ENCODE measurements around the gene OR5F1. TPM values are rescaled to one million over a fixed set of nuclear protein-coding genes. Genes with fewer than 3 reads are reported as not detected.
A peak's percentile ranks its signal among the peaks of the same experiment; 100 is the strongest.

The OR5F1 gene
- not detected for total RNA-seq

DNA sequence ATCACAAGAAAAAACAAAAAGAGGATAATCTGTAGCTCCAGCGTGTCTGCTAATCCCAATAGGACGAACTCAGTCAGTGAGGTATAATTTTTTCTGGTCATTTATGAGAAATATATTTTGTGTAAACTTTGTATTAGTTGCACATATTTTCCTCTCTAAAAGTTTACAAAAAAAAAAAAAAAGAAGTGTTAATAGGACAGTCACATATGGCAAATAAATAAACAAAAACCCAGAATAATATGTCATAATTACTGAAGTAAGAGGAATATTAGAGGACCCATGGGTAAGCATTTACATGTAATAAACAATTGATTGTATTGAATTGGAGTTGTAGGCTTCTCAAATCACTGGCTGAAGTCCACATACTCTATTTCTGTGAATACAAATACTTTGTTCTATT lies at the start of gene OR5F1:
Gene OR5F1, minus strand, starts transcription at position 101 of the 400 bp plus-strand sequence. Its CDS starts 0 bp downstream, at position 101.
- DNase-seq (ENCODE audit: low spot score) = no peak

- no peak for DNase-seq (ENCODE audit: low spot score)
Observed at GRCh38 chr11:56027354-56027753, 32.9 kb upstream of the OR5F1 start, which contains the start of gene OR5AS1. Gene OR5AS1 (plus strand): TSS chr11:56027654. CDS start chr11:56030419, 2,765 bp downstream.

DNA sequence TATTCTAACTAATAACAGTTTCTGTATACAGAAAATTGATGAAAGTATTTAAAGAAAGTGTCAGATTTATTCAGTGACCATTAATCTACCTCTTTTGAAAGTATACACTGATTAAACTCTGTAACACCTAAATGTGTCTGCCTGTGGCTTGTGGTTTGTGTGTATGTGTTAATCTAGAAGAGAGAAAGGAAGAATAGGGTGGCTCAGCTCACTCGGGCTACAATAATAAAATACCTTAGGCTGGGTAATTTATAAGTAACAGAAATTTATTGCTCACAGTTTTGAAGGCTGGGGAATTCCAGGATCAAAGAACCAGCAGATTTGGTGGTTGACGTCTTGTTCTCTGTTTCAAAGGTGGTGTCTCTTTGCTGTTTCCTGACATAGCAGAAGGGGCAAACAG lies 19.4 kb upstream of the OR5F1 start:
- DNase-seq (ENCODE audit: low spot score) = no peak

DNA sequence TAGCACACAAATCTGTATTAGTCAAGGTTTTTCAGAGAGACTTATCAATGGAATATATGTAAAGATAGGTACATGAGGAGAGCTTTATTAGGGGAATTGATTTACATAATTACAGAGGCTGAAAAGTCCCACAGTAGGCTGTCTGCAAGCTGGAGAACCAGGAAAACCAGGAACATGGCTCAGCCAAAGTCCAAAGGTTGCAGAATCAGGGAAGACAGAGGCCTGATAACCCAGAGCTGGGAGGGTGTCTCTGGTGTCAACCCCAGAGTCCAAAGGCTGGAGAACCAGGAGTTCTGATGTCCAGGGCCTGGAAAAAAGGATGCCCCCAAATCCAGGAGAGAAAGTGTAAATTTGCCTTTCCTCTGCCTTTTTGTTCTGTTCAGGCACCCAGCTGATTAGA lies 16.3 kb upstream of the OR5F1 start:
- peak; percentile 56 for DNase-seq (ENCODE audit: low spot score)

- no peak for DNase-seq (ENCODE audit: low spot score)
Observed at GRCh38 chr11:55970935-55971334, 23.5 kb downstream of the OR5F1 start.

DNA sequence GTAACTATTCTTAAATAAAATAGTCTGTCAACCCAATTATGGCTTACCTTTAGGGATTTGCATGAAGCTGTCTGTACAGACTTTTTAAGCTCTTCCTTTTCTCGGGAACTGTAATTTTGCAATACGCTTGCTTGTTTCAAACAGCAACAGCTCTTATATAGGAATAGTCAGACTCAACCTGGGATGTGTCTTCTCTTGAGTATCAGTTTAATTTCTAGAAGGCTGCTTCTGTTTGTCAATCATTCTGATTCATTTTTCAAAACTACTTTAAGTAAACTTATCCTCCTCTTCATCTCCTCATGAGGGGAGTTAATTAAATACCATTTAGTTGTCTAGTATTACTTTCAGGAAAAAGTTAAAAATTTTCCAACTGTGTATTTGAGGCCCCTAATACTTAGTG lies 24.6 kb downstream of the OR5F1 start, which contains the start of gene OR10AG1:
Gene OR10AG1, minus strand, starts transcription at position 101 of the 400 bp plus-strand sequence. Its CDS starts 38 bp downstream, at position 63.
- no peak for DNase-seq (ENCODE audit: low spot score)

DNA sequence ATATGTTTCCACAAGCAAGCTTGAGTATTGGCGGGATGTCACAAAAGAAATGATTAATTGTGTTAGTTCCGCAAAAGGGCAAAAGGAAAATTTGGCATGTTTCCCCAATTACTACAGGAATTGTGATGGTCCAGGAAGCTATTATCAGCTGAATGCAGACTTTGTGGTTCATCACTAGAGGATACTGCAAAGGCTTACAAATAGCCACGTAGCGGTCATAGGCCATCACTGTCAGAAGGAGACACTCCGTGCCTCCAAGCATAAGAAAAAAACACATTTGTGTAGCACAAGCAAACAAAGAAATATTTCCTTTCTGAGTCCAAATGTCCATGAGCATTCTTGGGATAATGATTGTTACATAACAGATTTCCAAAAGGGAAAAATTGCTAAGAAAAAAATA lies 26.5 kb downstream of the OR5F1 start:
- no peak for DNase-seq (ENCODE audit: low spot score)

GRCh38 chr11:55966391-55966790 lies 28.0 kb downstream of the OR5F1 start:
- no peak for DNase-seq (ENCODE audit: low spot score)

- no peak for DNase-seq (ENCODE audit: low spot score)
Observed at GRCh38 chr11:55956521-55956920, 37.9 kb downstream of the OR5F1 start.

GRCh38 chr11:55949330-55949729 lies 45.1 kb downstream of the OR5F1 start:
- no peak for DNase-seq (ENCODE audit: low spot score)

Other genes starting within 250 kb of the OR5F1 start
- gene OR5D13, start 221.2 kb downstream of the OR5F1 start, total RNA-seq = not detected
- gene OR5D14, start 199.1 kb downstream of the OR5F1 start, total RNA-seq = not detected
- not detected for gene OR5L1, start 183.3 kb downstream of the OR5F1 start, total RNA-seq
- not detected for gene OR5D18, start 175.0 kb downstream of the OR5F1 start, total RNA-seq
- gene OR5L2, start 167.4 kb downstream of the OR5F1 start, total RNA-seq = not detected
- gene OR5D16, start 155.9 kb downstream of the OR5F1 start, total RNA-seq = not detected
- gene TRIM51, start 111.3 kb downstream of the OR5F1 start, total RNA-seq = not detected
- not detected for gene OR5W2, start 80.0 kb downstream of the OR5F1 start, total RNA-seq
- gene OR5I1, start 58.2 kb downstream of the OR5F1 start, total RNA-seq = not detected
- gene OR10AG1, start 24.7 kb downstream of the OR5F1 start, total RNA-seq = not detected
- not detected for gene OR5AS1, start 33.0 kb upstream of the OR5F1 start, total RNA-seq
- gene OR8I2, start 98.7 kb upstream of the OR5F1 start, total RNA-seq = not detected
- not detected for gene OR8H2, start 109.1 kb upstream of the OR5F1 start, total RNA-seq
- not detected for gene OR8H3, start 127.7 kb upstream of the OR5F1 start, total RNA-seq
- not detected for gene OR8J3, start 145.6 kb upstream of the OR5F1 start, total RNA-seq
- not detected for gene OR8K5, start 165.7 kb upstream of the OR5F1 start, total RNA-seq
- not detected for gene OR5J2, start 182.0 kb upstream of the OR5F1 start, total RNA-seq
- not detected for gene OR5T2, start 239.6 kb upstream of the OR5F1 start, total RNA-seq